ENCODE measurements around the gene NOXO1. TPM values are rescaled to one million over a fixed set of nuclear protein-coding genes. Genes with fewer than 3 reads are reported as not detected.
A peak's percentile ranks its signal among the peaks of the same experiment; 100 is the strongest.

The NOXO1 gene
- total RNA-seq, 1 experiment from 2014 or later: 1.2 TPM

- BruUV-seq (replicated peaks): no TSS peak
- H3K4me1 ChIP-seq (ENCODE audit: insufficient read depth, low read length, poor library complexity, severe bottlenecking): peaks cover 6% of the 10 kb centered on the region
- H3K36me3 ChIP-seq (ENCODE audit: insufficient read depth, low read length, poor library complexity, severe bottlenecking): peaks cover 11% of the 10 kb centered on the region
- TF ChIP-seq EZH2 (IDR thresholded peaks at IDR 0.05; ENCODE audit: borderline replicate concordance, low read depth, low read length, poor library complexity, severe bottlenecking): no peak
- TF ChIP-seq CTCF (conservative IDR thresholded peaks at IDR 0.05; ENCODE audit: low read depth, low read length): no peak
- peaks cover 17% of the 10 kb centered on the region for H3K27me3 ChIP-seq (replicated peaks; ENCODE audit: insufficient read depth, low read depth, low read length, poor library complexity)
- ChIA-PET CTCF (no interaction called here), POLR2A (ENCODE audit: low non-redundant PET) (interaction anchor here (1.0 kb wide), 1 partner anchor 28 kb away, joined by 3 read pairs; the partner anchor contains the start of gene RPS2)
- no peak for DNase-seq (ENCODE audit: low spot score)
- H3K27ac ChIP-seq (ENCODE audit: low read depth, low read length, poor library complexity, severe bottlenecking): no peak overlapping the region
- no peak overlapping the region for H3K4me3 ChIP-seq (ENCODE audit: low read depth, low read length, poor library complexity, severe bottlenecking)
- no peaks in the 10 kb centered on the region for H3K9me3 ChIP-seq (ENCODE audit: low read depth, low read length, poor library complexity, severe bottlenecking)
- intact Hi-C loops (cut with micrococcal nuclease; ENCODE audit: unreplicated experiment): no loop called here
Measured at GRCh38 chr16:1992704-1993317, 11.5 kb upstream of the NOXO1 start.

GRCh38 chr16:1991948-1992703 is 10.9 kb upstream of the NOXO1 start:
- no peaks in the 10 kb centered on the region for H3K9me3 ChIP-seq (ENCODE audit: low read depth, low read length, poor library complexity, severe bottlenecking)
- BruUV-seq (replicated peaks): no TSS peak
- H3K27me3 ChIP-seq (replicated peaks; ENCODE audit: insufficient read depth, low read depth, low read length, poor library complexity): peaks cover 17% of the 10 kb centered on the region
- ChIA-PET POLR2A (ENCODE audit: low non-redundant PET) (interaction anchor here (1.0 kb wide), 1 partner anchor 27 kb away, joined by 3 read pairs; the partner anchor contains the start of gene RPS2), CTCF (interaction anchor here (0.6 kb wide), 1 partner anchor 149 kb away, joined by 8 read pairs; no protein-coding TSS in a partner anchor)
- peaks cover 5% of the 10 kb centered on the region for H3K36me3 ChIP-seq (ENCODE audit: insufficient read depth, low read length, poor library complexity, severe bottlenecking)
- H3K27ac ChIP-seq (ENCODE audit: low read depth, low read length, poor library complexity, severe bottlenecking): no peak overlapping the region
- DNase-seq (ENCODE audit: low spot score): peak; percentile 93
- intact Hi-C loops (cut with micrococcal nuclease; ENCODE audit: unreplicated experiment): no loop called here
- peaks cover 6% of the 10 kb centered on the region for H3K4me1 ChIP-seq (ENCODE audit: insufficient read depth, low read length, poor library complexity, severe bottlenecking)
- H3K4me3 ChIP-seq (ENCODE audit: low read depth, low read length, poor library complexity, severe bottlenecking): no peak overlapping the region
- no peak for TF ChIP-seq EZH2 (IDR thresholded peaks at IDR 0.05; ENCODE audit: borderline replicate concordance, low read depth, low read length, poor library complexity, severe bottlenecking)
- TF ChIP-seq CTCF (conservative IDR thresholded peaks at IDR 0.05; ENCODE audit: low read depth, low read length): no peak

DNA sequence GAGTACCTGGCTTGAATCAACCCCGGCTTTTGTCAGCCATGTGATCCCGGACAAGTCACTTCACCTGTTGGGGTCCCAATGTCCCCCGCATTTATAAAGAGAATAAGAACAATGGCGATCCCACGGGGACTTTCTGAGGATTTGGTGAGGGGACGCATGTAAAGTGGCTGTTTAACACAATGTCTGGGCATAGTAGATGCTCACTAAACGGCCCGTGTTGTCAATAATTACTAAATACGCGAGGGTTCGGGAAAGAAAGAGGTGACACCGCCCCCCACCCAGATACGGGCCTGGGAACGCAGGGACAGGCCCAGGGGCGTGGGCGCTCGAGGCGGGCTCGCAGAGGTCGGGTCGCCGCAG is 10.3 kb upstream of the NOXO1 start:
- ChIA-PET CTCF (interaction anchor here (0.6 kb wide), 1 partner anchor 149 kb away, joined by 8 read pairs; no protein-coding TSS in a partner anchor), POLR2A (ENCODE audit: low non-redundant PET) (interaction anchor here (1.0 kb wide), 1 partner anchor 27 kb away, joined by 3 read pairs; the partner anchor contains the start of gene RPS2)
- TF ChIP-seq EZH2 (IDR thresholded peaks at IDR 0.05; ENCODE audit: borderline replicate concordance, low read depth, low read length, poor library complexity, severe bottlenecking) (no peak), CTCF (conservative IDR thresholded peaks at IDR 0.05; ENCODE audit: low read depth, low read length) (no peak)

More for the DNA sequence above, 10.3 kb upstream of the NOXO1 start:
- H3K27ac ChIP-seq (ENCODE audit: low read depth, low read length, poor library complexity, severe bottlenecking): no peak overlapping the region
- BruUV-seq (replicated peaks): no TSS peak
- H3K4me1 ChIP-seq (ENCODE audit: insufficient read depth, low read length, poor library complexity, severe bottlenecking): peaks cover 6% of the 10 kb centered on the region
- no peak overlapping the region for H3K4me3 ChIP-seq (ENCODE audit: low read depth, low read length, poor library complexity, severe bottlenecking)
- DNase-seq (ENCODE audit: low spot score): no peak
- H3K36me3 ChIP-seq (ENCODE audit: insufficient read depth, low read length, poor library complexity, severe bottlenecking): no peaks in the 10 kb centered on the region
- H3K9me3 ChIP-seq (ENCODE audit: low read depth, low read length, poor library complexity, severe bottlenecking): no peaks in the 10 kb centered on the region
- intact Hi-C loops (cut with micrococcal nuclease; ENCODE audit: unreplicated experiment): no loop called here
- H3K27me3 ChIP-seq (replicated peaks; ENCODE audit: insufficient read depth, low read depth, low read length, poor library complexity): peaks cover 17% of the 10 kb centered on the region

Measured in A673 (cell line).